ENCODE measurements around the gene FBXO39.

- TF ChIP-seq POLR2AphosphoS5 (IDR thresholded peaks at IDR 0.05) (no peak), POLR2A (IDR thresholded peaks at IDR 0.05) (no peak)
- TF ChIP-seq, protein P1, sequence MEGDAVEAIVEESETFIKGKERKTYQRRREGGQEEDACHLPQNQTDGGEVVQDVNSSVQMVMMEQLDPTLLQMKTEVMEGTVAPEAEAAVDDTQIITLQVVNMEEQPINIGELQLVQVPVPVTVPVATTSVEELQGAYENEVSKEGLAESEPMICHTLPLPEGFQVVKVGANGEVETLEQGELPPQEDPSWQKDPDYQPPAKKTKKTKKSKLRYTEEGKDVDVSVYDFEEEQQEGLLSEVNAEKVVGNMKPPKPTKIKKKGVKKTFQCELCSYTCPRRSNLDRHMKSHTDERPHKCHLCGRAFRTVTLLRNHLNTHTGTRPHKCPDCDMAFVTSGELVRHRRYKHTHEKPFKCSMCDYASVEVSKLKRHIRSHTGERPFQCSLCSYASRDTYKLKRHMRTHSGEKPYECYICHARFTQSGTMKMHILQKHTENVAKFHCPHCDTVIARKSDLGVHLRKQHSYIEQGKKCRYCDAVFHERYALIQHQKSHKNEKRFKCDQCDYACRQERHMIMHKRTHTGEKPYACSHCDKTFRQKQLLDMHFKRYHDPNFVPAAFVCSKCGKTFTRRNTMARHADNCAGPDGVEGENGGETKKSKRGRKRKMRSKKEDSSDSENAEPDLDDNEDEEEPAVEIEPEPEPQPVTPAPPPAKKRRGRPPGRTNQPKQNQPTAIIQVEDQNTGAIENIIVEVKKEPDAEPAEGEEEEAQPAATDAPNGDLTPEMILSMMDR (IDR thresholded peaks at IDR 0.05): no peak
Observed at GRCh38 chr17:6779411-6779810, 3.4 kb downstream of the FBXO39 start.
